Neural progenitor cell (in vitro differentiated cells): Measurements from ENCODE around the gene WASL. TPM values are rescaled to one million over a fixed set of nuclear protein-coding genes. Genes with fewer than 3 reads are reported as not detected.

Experiments used
- DNase-seq: peaks from one replicate; pipeline ENCODE4 v3.0.0-alpha.2; 2016; ENCODE audit warnings: low spot score
- H2AFZ ChIP-seq: fragments of 200-600 bp; sonication (generic); replicated peaks from 2 replicates; pipeline ENCODE4 v1.6.1; 2016; ENCODE audit warnings: antibody characterized with exemption
- H3F3A ChIP-seq: fragments of 200-600 bp; sonication (generic); 2 replicates; pipeline ENCODE4 v1.6.1; 2016; ENCODE audit warnings: antibody characterized with exemption, low read depth
- H3K27ac ChIP-seq: fragments of 200-600 bp; sonication (generic); 2 replicates; pipeline ENCODE4 v1.5.1; 2016; ENCODE audit warnings: mild to moderate bottlenecking
- H3K27me3 ChIP-seq: fragments of 200-600 bp; sonication (generic); 2 replicates; pipeline ENCODE4 v1.6.1; 2016; ENCODE audit warnings: mild to moderate bottlenecking, moderate library complexity
- H3K36me3 ChIP-seq: fragments of 200-600 bp; sonication (generic); 2 replicates; pipeline ENCODE4 v1.5.1; 2016
- H3K4me1 ChIP-seq: fragments of 200-600 bp; sonication (generic); 2 replicates; pipeline ENCODE4 v1.6.1; 2016; ENCODE audit warnings: mixed run types
- H3K4me2 ChIP-seq: fragments of 200-600 bp; sonication (generic); 2 replicates; pipeline ENCODE4 v1.6.1; 2016
- H3K4me3 ChIP-seq: fragments of 200-600 bp; sonication (generic); 2 replicates; pipeline ENCODE4 v1.5.1; 2016
- H3K79me2 ChIP-seq: fragments of 200-600 bp; sonication (generic); 2 replicates; pipeline ENCODE4 v1.6.1; 2016; ENCODE audit warnings: low read depth
- H3K9ac ChIP-seq: fragments of 200-600 bp; sonication (generic); 2 replicates; pipeline ENCODE4 v1.6.1; 2016
- H3K9me3 ChIP-seq: fragments of 200-600 bp; sonication (generic); 2 replicates; pipeline ENCODE4 v1.5.1; 2016; ENCODE audit warnings: low read depth
- H4K20me1 ChIP-seq: fragments of 200-600 bp; sonication (generic); 2 replicates; pipeline ENCODE4 v1.6.1; 2016; ENCODE audit warnings: low read depth
- H3K27ac Mint-ChIP-seq: 3 replicates; pipeline ENCODE4 v1.8.0; 2021; ENCODE audit warnings: mixed read lengths
- H3K27me3 Mint-ChIP-seq: 2 replicates; pipeline ENCODE4 v1.8.0; 2022; ENCODE audit warnings: low read depth, mild to moderate bottlenecking, inconsistent platforms, moderate library complexity, mixed read lengths; ENCODE audit not compliant: insufficient read depth
- H3K36me3 Mint-ChIP-seq: 3 replicates; pipeline ENCODE4 v1.8.0; 2021; ENCODE audit warnings: mixed read lengths
- H3K4me1 Mint-ChIP-seq: 3 replicates; pipeline ENCODE4 v1.8.0; 2021; ENCODE audit warnings: mixed read lengths
- H3K4me3 Mint-ChIP-seq: 3 replicates; pipeline ENCODE4 v1.8.0; 2021; ENCODE audit warnings: mild to moderate bottlenecking, moderate library complexity, mixed read lengths
- H3K9me3 Mint-ChIP-seq: 3 replicates; pipeline ENCODE4 v1.8.0; 2020; ENCODE audit warnings: mixed read lengths
- EZH2 ChIP-seq: fragments of 200-600 bp; sonication (generic); IDR thresholded peaks from 2 replicates; pipeline ENCODE4 v1.6.1; 2017; ENCODE audit warnings: antibody characterized with exemption, mild to moderate bottlenecking, moderate library complexity
- EZH2phosphoT487 ChIP-seq: fragments of 200-600 bp; sonication (generic); IDR thresholded peaks from 2 replicates; pipeline ENCODE4 v1.6.1; 2017; ENCODE audit warnings: antibody characterized with exemption
- total RNA-seq: library from RNA; depleted of rRNA; stranded (reverse); fragments of >200 nt; gene quantifications from 2 replicates; pipeline ENCODE4 v1.2.3, GENCODE V29; 2015; ENCODE audit warnings: low replicate concordance
- TF ChIP-seq, protein P1 (sequence below): fragments of 200-600 bp; sonication (generic); IDR thresholded peaks from 2 replicates; pipeline ENCODE4 v1.5.1; 2017; ENCODE audit warnings: antibody characterized with exemption, mild to moderate bottlenecking

WASL gene
- total RNA-seq, 1 donor from 2014 or later, result 30.4 TPM

DNA sequence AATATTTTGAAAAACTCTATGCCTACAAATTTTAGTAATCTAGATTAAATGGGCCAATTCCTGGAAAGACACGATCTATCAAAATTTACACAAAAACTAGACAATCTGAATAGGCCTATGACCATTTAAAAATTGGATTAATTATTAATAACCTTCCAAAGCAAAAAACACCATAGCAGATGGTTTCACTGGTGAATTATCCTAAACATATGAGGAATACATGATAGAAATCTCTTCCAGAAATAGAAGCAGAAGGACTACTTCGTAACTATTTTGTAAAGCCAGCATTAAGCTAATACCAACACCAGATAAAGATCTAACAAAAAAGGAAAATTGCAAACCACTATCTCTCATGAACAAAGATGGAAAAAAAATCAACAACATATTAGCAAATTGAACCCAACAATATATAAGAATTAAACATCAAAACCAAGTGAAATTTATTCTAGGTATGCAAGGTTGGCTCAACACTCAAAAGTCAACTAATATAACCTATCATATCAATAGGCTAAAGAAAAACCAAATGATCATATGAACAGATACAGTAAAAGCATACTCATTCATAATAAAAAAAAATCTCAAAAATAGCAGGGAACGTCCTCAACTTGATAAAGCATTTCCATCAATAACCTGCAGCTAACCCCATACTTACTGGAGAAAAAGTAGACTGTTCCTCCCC is 16.3 kb downstream of the WASL start:
- H3K4me1 Mint-ChIP-seq, result no peaks in the 10 kb centered on the region
- DNase-seq, result no peak
- Histone ChIP-seq H3K4me1 (no peaks in the 10 kb centered on the region), H3K9ac (no peak overlapping the region), H3F3A (no peaks in the 10 kb centered on the region), H3K27ac (no peak overlapping the region), H3K36me3 (no peaks in the 10 kb centered on the region), H3K27me3 (no peaks in the 10 kb centered on the region), H3K79me2 (peaks cover 100% of the 10 kb centered on the region), H4K20me1 (peaks cover 42% of the 10 kb centered on the region), H3K4me2 (no peak overlapping the region), H3K9me3 (no peaks in the 10 kb centered on the region), H2AFZ (no peak overlapping the region), H3K4me3 (no peak overlapping the region)
- no peak for TF ChIP-seq EZH2phosphoT487
- TF ChIP-seq EZH2, result no peak
- TF ChIP-seq, protein P1, sequence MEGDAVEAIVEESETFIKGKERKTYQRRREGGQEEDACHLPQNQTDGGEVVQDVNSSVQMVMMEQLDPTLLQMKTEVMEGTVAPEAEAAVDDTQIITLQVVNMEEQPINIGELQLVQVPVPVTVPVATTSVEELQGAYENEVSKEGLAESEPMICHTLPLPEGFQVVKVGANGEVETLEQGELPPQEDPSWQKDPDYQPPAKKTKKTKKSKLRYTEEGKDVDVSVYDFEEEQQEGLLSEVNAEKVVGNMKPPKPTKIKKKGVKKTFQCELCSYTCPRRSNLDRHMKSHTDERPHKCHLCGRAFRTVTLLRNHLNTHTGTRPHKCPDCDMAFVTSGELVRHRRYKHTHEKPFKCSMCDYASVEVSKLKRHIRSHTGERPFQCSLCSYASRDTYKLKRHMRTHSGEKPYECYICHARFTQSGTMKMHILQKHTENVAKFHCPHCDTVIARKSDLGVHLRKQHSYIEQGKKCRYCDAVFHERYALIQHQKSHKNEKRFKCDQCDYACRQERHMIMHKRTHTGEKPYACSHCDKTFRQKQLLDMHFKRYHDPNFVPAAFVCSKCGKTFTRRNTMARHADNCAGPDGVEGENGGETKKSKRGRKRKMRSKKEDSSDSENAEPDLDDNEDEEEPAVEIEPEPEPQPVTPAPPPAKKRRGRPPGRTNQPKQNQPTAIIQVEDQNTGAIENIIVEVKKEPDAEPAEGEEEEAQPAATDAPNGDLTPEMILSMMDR, result no peak
- peaks cover 56% of the 10 kb centered on the region for H3K36me3 Mint-ChIP-seq
- no peak overlapping the region for H3K27ac Mint-ChIP-seq
- peaks cover 68% of the 10 kb centered on the region for H3K9me3 Mint-ChIP-seq
- no peaks in the 10 kb centered on the region for H3K27me3 Mint-ChIP-seq
- no peak overlapping the region for H3K4me3 Mint-ChIP-seq

DNA sequence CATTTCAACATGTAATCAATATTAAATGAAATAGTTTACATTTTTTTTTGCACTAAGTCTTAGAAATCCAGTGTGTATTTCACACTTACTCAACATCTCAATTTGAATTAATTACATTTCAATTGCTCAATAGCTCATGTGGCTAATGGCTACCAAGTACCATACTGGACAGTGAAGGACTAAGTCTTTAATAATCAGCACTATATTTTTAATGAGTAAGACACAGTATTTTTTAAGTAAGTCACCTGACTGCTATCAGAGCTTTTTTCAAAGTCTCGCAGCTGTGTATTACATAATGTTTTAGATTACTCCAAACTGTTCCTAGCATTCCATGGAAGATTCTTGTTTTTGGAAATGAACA is 19.6 kb downstream of the WASL start:
- Histone ChIP-seq H4K20me1 (peaks cover 63% of the 10 kb centered on the region), H3F3A (peaks cover 7% of the 10 kb centered on the region), H3K4me2 (no peak overlapping the region), H3K27me3 (no peaks in the 10 kb centered on the region), H2AFZ (no peak overlapping the region), H3K27ac (no peak overlapping the region), H3K4me3 (no peak overlapping the region), H3K79me2 (peaks cover 100% of the 10 kb centered on the region), H3K4me1 (peaks cover 18% of the 10 kb centered on the region), H3K9ac (no peak overlapping the region), H3K9me3 (no peaks in the 10 kb centered on the region), H3K36me3 (no peaks in the 10 kb centered on the region)
- no peak overlapping the region for H3K27ac Mint-ChIP-seq
- no peak for DNase-seq
- H3K4me1 Mint-ChIP-seq, result peaks cover 13% of the 10 kb centered on the region
- peaks cover 47% of the 10 kb centered on the region for H3K36me3 Mint-ChIP-seq
- no peaks in the 10 kb centered on the region for H3K27me3 Mint-ChIP-seq
- peaks cover 44% of the 10 kb centered on the region for H3K9me3 Mint-ChIP-seq
- no peak for TF ChIP-seq EZH2phosphoT487
- TF ChIP-seq, protein P1, result no peak
- no peak for TF ChIP-seq EZH2
- no peak overlapping the region for H3K4me3 Mint-ChIP-seq

DNA sequence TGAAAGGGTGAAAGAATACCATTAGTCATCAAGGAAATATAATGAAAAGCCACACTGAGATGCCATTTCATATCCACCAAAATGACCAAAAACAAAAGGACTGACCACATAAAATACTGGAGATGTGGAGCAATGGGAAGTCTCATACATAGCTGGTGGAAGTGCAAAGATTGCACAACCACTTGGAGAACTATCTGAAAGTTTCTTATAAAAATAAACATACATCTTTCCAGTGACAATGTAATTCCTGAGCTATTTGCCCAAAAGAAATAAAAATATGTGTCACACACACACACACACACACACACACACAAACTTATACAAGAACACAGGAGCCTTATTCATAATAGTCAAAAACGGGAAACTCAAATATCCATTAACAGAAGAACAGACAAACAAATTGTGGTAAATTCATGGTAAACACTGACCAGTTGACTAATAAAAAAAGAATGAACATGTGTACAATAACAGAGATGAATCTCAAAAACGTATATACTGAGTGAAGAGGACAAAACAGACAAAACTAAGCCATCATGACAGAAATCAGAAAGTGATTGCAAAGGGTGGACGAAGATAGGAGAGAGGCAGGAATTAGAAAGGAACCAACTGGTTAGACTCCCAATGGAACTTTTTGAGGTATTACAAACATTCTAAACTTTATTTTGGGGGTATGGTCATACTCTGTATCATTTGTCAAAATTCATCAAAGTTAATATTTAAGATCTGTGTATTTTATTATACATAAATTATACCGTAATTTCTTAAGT is 21.5 kb downstream of the WASL start:
- Mint-ChIP-seq H3K4me3 (no peak overlapping the region), H3K9me3 (peaks cover 26% of the 10 kb centered on the region)

More for the DNA sequence above, 21.5 kb downstream of the WASL start:
- no peak overlapping the region for H2AFZ ChIP-seq
- peaks cover 77% of the 10 kb centered on the region for H4K20me1 ChIP-seq
- DNase-seq, result no peak
- no peak overlapping the region for H3K9ac ChIP-seq
- H3K4me2 ChIP-seq, result no peak overlapping the region
- H3K36me3 ChIP-seq, result no peaks in the 10 kb centered on the region
- H3K9me3 ChIP-seq, result no peaks in the 10 kb centered on the region
- no peaks in the 10 kb centered on the region for H3K27me3 ChIP-seq
- H3K4me1 Mint-ChIP-seq, result peaks cover 22% of the 10 kb centered on the region
- H3K27me3 Mint-ChIP-seq, result no peaks in the 10 kb centered on the region
- H3K36me3 Mint-ChIP-seq, result peaks cover 30% of the 10 kb centered on the region
- H3K79me2 ChIP-seq, result peaks cover 100% of the 10 kb centered on the region
- H3K27ac Mint-ChIP-seq, result no peak overlapping the region
- peaks cover 32% of the 10 kb centered on the region for H3K4me1 ChIP-seq
- H3K27ac ChIP-seq, result no peak overlapping the region
- TF ChIP-seq EZH2phosphoT487 (no peak), EZH2 (no peak)
- TF ChIP-seq, protein P1, result no peak
- H3F3A ChIP-seq, result peaks cover 18% of the 10 kb centered on the region
- no peak overlapping the region for H3K4me3 ChIP-seq
